HepG2 (cell line): Measurements from ENCODE around the gene ASTN2. TPM values are rescaled to one million over a fixed set of nuclear protein-coding genes. Genes with fewer than 3 reads are reported as not detected.

ENCODE experiments used
- ATAC-seq: fragments of 200-7000 bp; cut with Tn5 transposase; 3 replicates; pipeline ENCODE4 v1.9.1; 2020; ENCODE audit warnings: mild to moderate bottlenecking, moderate library complexity
- BruUV-seq: library from RNA; stranded (reverse); fragments of 400-500 nt; replicated peaks from 2 replicates; lab custom pipeline; 2021; lab: Mats Ljungman, UMichigan
- CTCF ChIA-PET: fragments of 300-600 bp; formaldehyde crosslinking; extraction: SDS; loops from one replicate; lab custom pipeline; 2021; ENCODE audit warnings: low total read pairs, inconsistent platforms, low intra/inter-chr PET ratio; lab: Yijun Ruan, JAX
- POLR2A ChIA-PET: fragments of 350-600 bp; sonication (Branson Sonifier 250); formaldehyde crosslinking; loops from one replicate; lab custom pipeline; 2020; ENCODE audit warnings: antibody characterized with exemption, inconsistent platforms; lab: Yijun Ruan, JAX
- DNase-seq: peaks from one replicate; pipeline ENCODE4 v3.0.0-alpha.2; 2015; ENCODE audit warnings: low spot score
- FAIRE-seq: peaks from 3 replicates; lab custom pipeline; 2011; peaks lifted over from hg19 to GRCh38; lab: Jason Lieb, UNC
- H2AFZ ChIP-seq: one replicate; pipeline ENCODE4 v1.6.1; 2011; ENCODE audit warnings: low read length, inconsistent platforms
- H3K27ac ChIP-seq: fragments of 300-600 bp; 3 replicates; pipeline ENCODE4 v1.8.0; 2011; ENCODE audit warnings: mixed run types, mild to moderate bottlenecking, mixed read lengths, low read length, inconsistent platforms; ENCODE audit not compliant: insufficient read depth; ENCODE audit errors: extremely low read length
- H3K27me3 ChIP-seq, 2 experiments: fragments of 200-600 bp in 1 of 2; 2 replicates in 1 of 2; 3 replicates in 1 of 2; pipeline versions ENCODE4 v1.6.0 to v1.8.0; 2011; ENCODE audit warnings: low read length in 2 of 2, mild to moderate bottlenecking in 2 of 2, moderate library complexity in 2 of 2, inconsistent platforms in 1 of 2; ENCODE audit not compliant: insufficient read depth in 2 of 2, control insufficient read depth in 1 of 2
- H3K36me3 ChIP-seq, 2 experiments: fragments of 200-600 bp in 1 of 2; replicated peaks in 1 of 2; 2 replicates in 1 of 2; 3 replicates in 1 of 2; pipeline versions ENCODE4 v1.5.1 to v1.8.0; 2011; ENCODE audit warnings: low read length in 2 of 2, inconsistent platforms in 1 of 2; ENCODE audit not compliant: insufficient read depth in 2 of 2, control insufficient read depth in 1 of 2
- H3K4me1 ChIP-seq: 2 replicates; pipeline ENCODE4 v1.5.1; 2012; ENCODE audit warnings: low read length, inconsistent platforms; ENCODE audit not compliant: insufficient read depth
- H3K4me2 ChIP-seq: 2 replicates; pipeline ENCODE4 v1.6.0; 2011; ENCODE audit warnings: low read depth, low read length, inconsistent platforms
- H3K4me3 ChIP-seq, 3 experiments: fragments of 200-600 bp in 1 of 3; sonication (generic), shearing (Covaris generic) in 1 of 3; replicated peaks in 1 of 3; 2 replicates each; pipeline ENCODE4 v1.5.1; 2011 to 2016; ENCODE audit warnings: low read length in 3 of 3, inconsistent platforms in 2 of 3, low read depth in 2 of 3, mild to moderate bottlenecking in 2 of 3, control low read depth in 1 of 3, mixed read lengths in 1 of 3; ENCODE audit not compliant: insufficient read depth in 1 of 3
- H3K79me2 ChIP-seq: one replicate; pipeline ENCODE4 v1.6.1; 2011; ENCODE audit warnings: low read length, inconsistent platforms; ENCODE audit not compliant: insufficient read depth
- H3K9ac ChIP-seq: 2 replicates; pipeline ENCODE4 v1.6.0; 2011; ENCODE audit warnings: mild to moderate bottlenecking, low read depth, low read length, inconsistent platforms; ENCODE audit not compliant: insufficient read depth
- H3K9me3 ChIP-seq: 2 replicates; pipeline ENCODE4 v1.5.1; 2012; ENCODE audit warnings: mild to moderate bottlenecking, low read length
- H4K20me1 ChIP-seq: 2 replicates; pipeline ENCODE4 v1.6.0; 2011; ENCODE audit warnings: inconsistent platforms, mild to moderate bottlenecking, low read length, moderate library complexity; ENCODE audit not compliant: insufficient read depth
- FOXK1 ChIP-seq: sonication (generic); formaldehyde crosslinking; IDR thresholded peaks from 2 replicates; pipeline ENCODE4 v1.4.0; 2020; ENCODE audit warnings: low read depth, missing genetic modification reagents, borderline replicate concordance
- GATAD1 ChIP-seq: IDR thresholded peaks from 2 replicates; pipeline ENCODE4 v1.6.1; 2016; ENCODE audit warnings: missing genetic modification reagents, missing compliant biosample characterization
- HMG20A ChIP-seq: IDR thresholded peaks from 2 replicates; pipeline ENCODE4 v1.6.1; 2016; ENCODE audit warnings: borderline replicate concordance
- HOXA7 ChIP-seq: sonication (generic); formaldehyde crosslinking; IDR thresholded peaks from 2 replicates; pipeline ENCODE4 v1.8.1; 2022; ENCODE audit warnings: mild to moderate bottlenecking, missing genetic modification reagents, moderate library complexity
- RARG ChIP-seq: sonication (generic); formaldehyde crosslinking; IDR thresholded peaks from 2 replicates; pipeline ENCODE4 v1.4.0; 2020; ENCODE audit warnings: low read depth, mild to moderate bottlenecking, missing genetic modification reagents
- THAP7 ChIP-seq: sonication (generic); formaldehyde crosslinking; IDR thresholded peaks from 2 replicates; pipeline ENCODE4 v1.8.1; 2023; ENCODE audit warnings: mild to moderate bottlenecking, missing genetic modification reagents
- ZBTB21 ChIP-seq: sonication (generic); formaldehyde crosslinking; IDR thresholded peaks from 2 replicates; pipeline ENCODE4 v1.4.0; 2020; ENCODE audit warnings: missing genetic modification reagents
- ZKSCAN5 ChIP-seq: sonication (generic); formaldehyde crosslinking; IDR thresholded peaks from 2 replicates; pipeline ENCODE4 v1.5.1; 2020; ENCODE audit warnings: mild to moderate bottlenecking, missing genetic modification reagents
- ZMAT3 ChIP-seq: sonication (generic); formaldehyde crosslinking; conservative IDR thresholded peaks from 2 replicates; pipeline ENCODE4 v1.7.0; 2021; ENCODE audit warnings: missing genetic modification reagents
- ZNF180 ChIP-seq: sonication (generic); formaldehyde crosslinking; IDR thresholded peaks from 2 replicates; pipeline ENCODE4 v1.4.0; 2020; ENCODE audit warnings: low read depth, missing genetic modification reagents, borderline replicate concordance
- ZNF367 ChIP-seq: sonication (generic); formaldehyde crosslinking; IDR thresholded peaks from 2 replicates; pipeline ENCODE4 v1.4.0; 2020; ENCODE audit warnings: missing genetic modification reagents, borderline replicate concordance
- ZNF383 ChIP-seq: sonication (generic); formaldehyde crosslinking; IDR thresholded peaks from 2 replicates; pipeline ENCODE4 v1.4.0; 2020; ENCODE audit warnings: missing genetic modification reagents, mild to moderate bottlenecking, borderline replicate concordance
- ZNF619 ChIP-seq: sonication (generic); formaldehyde crosslinking; IDR thresholded peaks from 2 replicates; pipeline ENCODE4 v1.4.0; 2020; ENCODE audit warnings: mild to moderate bottlenecking, missing genetic modification reagents
- ZNF740 ChIP-seq: sonication (generic); formaldehyde crosslinking; IDR thresholded peaks from 2 replicates; pipeline ENCODE4 v1.4.0; 2020; ENCODE audit warnings: missing genetic modification reagents
- ZNF749 ChIP-seq: sonication (generic); formaldehyde crosslinking; IDR thresholded peaks from 2 replicates; pipeline ENCODE4 v1.8.0; 2022; ENCODE audit warnings: mild to moderate bottlenecking, missing genetic modification reagents, moderate library complexity, borderline replicate concordance
- ZNF777 ChIP-seq: sonication (generic); formaldehyde crosslinking; IDR thresholded peaks from 2 replicates; pipeline ENCODE4 v1.4.0; 2020; ENCODE audit warnings: missing genetic modification reagents
- WGBS: methylation state at CpG from one replicate; pipeline ENCODE4 v1.1.6; 2017; ENCODE audit warnings: low lambda C conversion rate; 5-methylcytosine and 5-hydroxymethylcytosine counted together
- in situ Hi-C: cut with HindIII; loops from 2 replicates; pipeline ENCODE4 v1.10.0; 2017; ENCODE audit warnings: low pct_unique_long_range_greater_than_20kb; ENCODE audit not compliant: extremely low pct_ligation_motif_present
- intact Hi-C: fragments of 100-400 bp; cut with micrococcal nuclease; formaldehyde crosslinking; loops from one replicate; pipeline ENCODE4 v1.10.0; 2022; ENCODE audit not compliant: unreplicated experiment
- polyA plus RNA-seq, 8 experiments: library from polyadenylated mRNA; depleted of rRNA in 3 of 8; stranded (reverse) in 7 of 8; unstranded in 1 of 8; fragments of >200 nt; fragmentation: Illumina TruSeq in 4 of 8; extraction: Trizol in 4 of 8; gene quantifications; 2 replicates each; pipeline versions ENCODE4 v1.2.1 to v1.2.3, GENCODE V29; 2011 to 2016; ENCODE audit warnings: low read depth in 4 of 8, missing spikeins in 1 of 8, mixed read lengths in 1 of 8; ENCODE audit not compliant: insufficient read depth in 1 of 8
- total RNA-seq, 5 experiments: library from RNA; depleted of rRNA; stranded (reverse); fragments of >200 nt; fragmentation: Illumina TruSeq; extraction: Trizol; gene quantifications; 2 replicates each; pipeline ENCODE4 v1.2.3, GENCODE V29; 2016; ENCODE audit warnings: low read depth in 1 of 5
- TF ChIP-seq, protein P1 (sequence below): sonication (generic); formaldehyde crosslinking; IDR thresholded peaks from 2 replicates; pipeline ENCODE4 v1.4.0; 2020; ENCODE audit warnings: mild to moderate bottlenecking, missing genetic modification reagents
- TF ChIP-seq, protein P2 (sequence below): sonication (generic); formaldehyde crosslinking; IDR thresholded peaks from 2 replicates; pipeline ENCODE4 v1.4.0; 2020; ENCODE audit warnings: missing genetic modification reagents

The ASTN2 gene
- total and polyA plus RNA-seq, 2 of the 13 experiments (the other 11 are each of a cell fraction or from before 2014, with no cell fraction given) = 5.2 to 13.5 TPM

DNA sequence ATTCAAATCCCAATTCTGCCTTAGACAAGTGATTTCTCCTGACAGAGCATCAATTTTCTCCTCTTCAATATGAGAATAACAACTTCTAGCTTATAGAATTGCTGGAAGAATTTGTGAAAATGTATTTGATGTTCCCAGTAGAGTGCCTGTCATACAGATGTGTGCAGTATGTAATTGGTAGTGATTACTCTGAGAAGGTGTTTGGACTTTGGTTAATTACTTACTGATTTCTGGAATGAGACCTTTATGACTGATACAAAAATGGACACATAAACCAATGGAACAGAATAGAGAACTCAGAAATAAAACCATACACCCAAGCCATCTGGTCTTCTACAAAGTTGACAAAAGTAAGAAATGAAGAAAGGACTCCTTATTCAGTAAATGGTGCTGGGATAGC is 829.7 kb downstream of the ASTN2 start (continued):
- TF ChIP-seq RARG (no peak), ZNF740 (CRISPR knock-in tag) (no peak), ZKSCAN5 (no peak), ZNF619 (CRISPR knock-in tag) (no peak), ZBTB21 (CRISPR knock-in tag) (no peak), ZNF777 (CRISPR knock-in tag) (no peak), ZNF749 (CRISPR knock-in tag) (no peak)
- TF ChIP-seq, all 625 proteins: peak for 0

- intact Hi-C loops (no loop called here), in situ Hi-C loops (no loop called here)
- Histone ChIP-seq H3K27ac (no peak overlapping the region), H3K4me1 (peaks cover 10% of the 10 kb centered on the region), H4K20me1 (no peaks in the 10 kb centered on the region), H3K9me3 (no peaks in the 10 kb centered on the region), H3K4me3 (no peak overlapping the region), H3K27me3 (no peaks in the 10 kb centered on the region), H3K4me2 (no peak overlapping the region), H3K9ac (no peak overlapping the region), H2AFZ (no peak overlapping the region), H3K36me3 (no peaks in the 10 kb centered on the region), H3K79me2 (no peaks in the 10 kb centered on the region)
- BruUV-seq = no TSS peak
- no peak for FAIRE-seq
- no peak for ATAC-seq
- WGBS = 100% methylated on average over 1 of the region's 1 CpG
- CTCF ChIA-PET = no interaction called here
- POLR2A ChIA-PET = no interaction called here
- DNase-seq = no peak
- no peak for TF ChIP-seq HOXA7 (CRISPR knock-in tag)
- no peak for TF ChIP-seq THAP7 (CRISPR knock-in tag)
- no peak for TF ChIP-seq ZNF367
- TF ChIP-seq, protein P1, sequence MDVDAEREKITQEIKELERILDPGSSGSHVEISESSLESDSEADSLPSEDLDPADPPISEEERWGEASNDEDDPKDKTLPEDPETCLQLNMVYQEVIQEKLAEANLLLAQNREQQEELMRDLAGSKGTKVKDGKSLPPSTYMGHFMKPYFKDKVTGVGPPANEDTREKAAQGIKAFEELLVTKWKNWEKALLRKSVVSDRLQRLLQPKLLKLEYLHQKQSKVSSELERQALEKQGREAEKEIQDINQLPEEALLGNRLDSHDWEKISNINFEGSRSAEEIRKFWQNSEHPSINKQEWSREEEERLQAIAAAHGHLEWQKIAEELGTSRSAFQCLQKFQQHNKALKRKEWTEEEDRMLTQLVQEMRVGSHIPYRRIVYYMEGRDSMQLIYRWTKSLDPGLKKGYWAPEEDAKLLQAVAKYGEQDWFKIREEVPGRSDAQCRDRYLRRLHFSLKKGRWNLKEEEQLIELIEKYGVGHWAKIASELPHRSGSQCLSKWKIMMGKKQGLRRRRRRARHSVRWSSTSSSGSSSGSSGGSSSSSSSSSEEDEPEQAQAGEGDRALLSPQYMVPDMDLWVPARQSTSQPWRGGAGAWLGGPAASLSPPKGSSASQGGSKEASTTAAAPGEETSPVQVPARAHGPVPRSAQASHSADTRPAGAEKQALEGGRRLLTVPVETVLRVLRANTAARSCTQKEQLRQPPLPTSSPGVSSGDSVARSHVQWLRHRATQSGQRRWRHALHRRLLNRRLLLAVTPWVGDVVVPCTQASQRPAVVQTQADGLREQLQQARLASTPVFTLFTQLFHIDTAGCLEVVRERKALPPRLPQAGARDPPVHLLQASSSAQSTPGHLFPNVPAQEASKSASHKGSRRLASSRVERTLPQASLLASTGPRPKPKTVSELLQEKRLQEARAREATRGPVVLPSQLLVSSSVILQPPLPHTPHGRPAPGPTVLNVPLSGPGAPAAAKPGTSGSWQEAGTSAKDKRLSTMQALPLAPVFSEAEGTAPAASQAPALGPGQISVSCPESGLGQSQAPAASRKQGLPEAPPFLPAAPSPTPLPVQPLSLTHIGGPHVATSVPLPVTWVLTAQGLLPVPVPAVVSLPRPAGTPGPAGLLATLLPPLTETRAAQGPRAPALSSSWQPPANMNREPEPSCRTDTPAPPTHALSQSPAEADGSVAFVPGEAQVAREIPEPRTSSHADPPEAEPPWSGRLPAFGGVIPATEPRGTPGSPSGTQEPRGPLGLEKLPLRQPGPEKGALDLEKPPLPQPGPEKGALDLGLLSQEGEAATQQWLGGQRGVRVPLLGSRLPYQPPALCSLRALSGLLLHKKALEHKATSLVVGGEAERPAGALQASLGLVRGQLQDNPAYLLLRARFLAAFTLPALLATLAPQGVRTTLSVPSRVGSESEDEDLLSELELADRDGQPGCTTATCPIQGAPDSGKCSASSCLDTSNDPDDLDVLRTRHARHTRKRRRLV (CRISPR knock-in tag) = no peak
- TF ChIP-seq ZNF180 (CRISPR knock-in tag) = no peak
- no peak for TF ChIP-seq ZNF383
- TF ChIP-seq, protein P2, sequence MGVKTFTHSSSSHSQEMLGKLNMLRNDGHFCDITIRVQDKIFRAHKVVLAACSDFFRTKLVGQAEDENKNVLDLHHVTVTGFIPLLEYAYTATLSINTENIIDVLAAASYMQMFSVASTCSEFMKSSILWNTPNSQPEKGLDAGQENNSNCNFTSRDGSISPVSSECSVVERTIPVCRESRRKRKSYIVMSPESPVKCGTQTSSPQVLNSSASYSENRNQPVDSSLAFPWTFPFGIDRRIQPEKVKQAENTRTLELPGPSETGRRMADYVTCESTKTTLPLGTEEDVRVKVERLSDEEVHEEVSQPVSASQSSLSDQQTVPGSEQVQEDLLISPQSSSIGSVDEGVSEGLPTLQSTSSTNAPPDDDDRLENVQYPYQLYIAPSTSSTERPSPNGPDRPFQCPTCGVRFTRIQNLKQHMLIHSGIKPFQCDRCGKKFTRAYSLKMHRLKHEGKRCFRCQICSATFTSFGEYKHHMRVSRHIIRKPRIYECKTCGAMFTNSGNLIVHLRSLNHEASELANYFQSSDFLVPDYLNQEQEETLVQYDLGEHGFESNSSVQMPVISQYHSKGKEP (CRISPR knock-in tag) = no peak
- TF ChIP-seq FOXK1 (CRISPR knock-in tag) = no peak
- TF ChIP-seq HMG20A (CRISPR knock-in tag) = no peak
- no peak for TF ChIP-seq GATAD1 (CRISPR knock-in tag)
- TF ChIP-seq ZMAT3 = no peak
Measured at GRCh38 chr9:116580853-116581252, 834.0 kb downstream of the ASTN2 start.
